HS-27A (cell line): Measurements from ENCODE around the gene ATRNL1.
"Not testable (repeated sequence)": the region's sequence is repeated elsewhere in the genome, so short reads cannot be mapped to it uniquely, and the experiment has no call there.

ENCODE experiments used
- DNase-seq: peaks from one replicate; pipeline ENCODE4 v3.0.0-alpha.2; 2012; ENCODE audit warnings: low read depth, missing footprints

Gene ATRNL1

GRCh38 chr10:115092555-115093285, 445 bp upstream of the ATRNL1 start:
- no peak for DNase-seq

DNA sequence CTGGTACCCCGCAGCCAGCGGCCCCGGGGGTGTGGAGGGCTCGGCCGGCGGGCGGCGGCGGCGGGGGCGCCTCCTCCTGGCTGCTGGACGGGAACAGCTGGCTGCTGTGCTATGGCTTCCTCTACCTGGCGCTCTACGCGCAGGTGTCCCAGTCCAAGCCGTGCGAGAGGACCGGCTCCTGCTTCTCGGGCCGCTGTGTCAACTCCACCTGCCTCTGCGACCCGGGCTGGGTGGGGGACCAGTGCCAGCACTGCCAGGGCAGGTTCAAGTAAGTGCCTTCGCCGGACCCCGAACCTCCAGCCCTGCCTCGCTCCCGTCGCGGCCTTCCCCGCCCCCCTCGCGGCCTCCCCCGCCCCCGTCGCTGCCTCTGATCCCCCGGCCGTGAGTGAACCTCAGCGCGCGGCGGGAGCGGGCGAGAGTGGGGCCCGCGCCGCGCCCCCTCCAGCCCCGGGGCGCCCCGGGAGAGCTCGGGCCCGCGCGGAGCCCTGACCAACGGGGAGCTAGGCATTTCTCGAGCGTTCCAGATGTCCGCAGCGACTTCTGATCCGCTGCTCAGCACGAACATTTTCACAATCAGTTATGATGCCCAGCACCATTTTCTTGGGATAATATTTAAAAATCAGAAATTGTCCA, 727 bp downstream of the ATRNL1 start:
- DNase-seq, result no peak

DNA sequence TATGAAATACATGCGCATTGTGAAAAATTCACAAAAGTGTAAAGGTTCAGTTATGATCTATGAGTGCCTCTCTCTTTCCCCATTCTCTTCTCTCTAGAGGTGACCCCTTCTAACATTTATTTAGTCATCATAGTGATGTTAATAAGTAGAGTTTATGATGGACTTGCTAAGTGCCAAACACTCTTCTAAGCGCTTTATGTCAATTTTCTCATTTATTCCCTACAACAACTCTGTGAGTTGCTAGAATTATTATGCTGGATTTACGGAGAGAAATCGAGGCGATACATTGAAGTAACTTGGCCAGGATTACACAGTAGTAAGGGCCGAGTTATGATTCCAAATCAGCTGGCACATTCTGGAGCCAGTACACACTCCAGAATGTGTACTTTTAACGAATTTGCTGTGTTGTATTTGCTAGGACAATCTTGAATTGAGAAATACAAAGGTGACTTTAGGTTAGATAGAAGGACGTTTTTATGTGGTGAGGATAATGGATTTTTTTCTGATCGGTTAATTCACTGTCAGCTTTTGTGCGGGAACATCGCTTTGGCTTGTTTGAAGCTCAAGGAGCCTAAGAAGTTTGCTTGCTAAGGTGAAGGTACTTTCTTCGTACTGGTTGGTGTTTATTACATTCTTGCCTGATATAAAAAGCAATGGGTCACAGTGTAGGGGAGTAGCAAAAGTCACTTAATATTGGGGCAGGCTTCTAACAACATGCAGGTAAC, 1.4 kb downstream of the ATRNL1 start:
- DNase-seq, result no peak

DNA sequence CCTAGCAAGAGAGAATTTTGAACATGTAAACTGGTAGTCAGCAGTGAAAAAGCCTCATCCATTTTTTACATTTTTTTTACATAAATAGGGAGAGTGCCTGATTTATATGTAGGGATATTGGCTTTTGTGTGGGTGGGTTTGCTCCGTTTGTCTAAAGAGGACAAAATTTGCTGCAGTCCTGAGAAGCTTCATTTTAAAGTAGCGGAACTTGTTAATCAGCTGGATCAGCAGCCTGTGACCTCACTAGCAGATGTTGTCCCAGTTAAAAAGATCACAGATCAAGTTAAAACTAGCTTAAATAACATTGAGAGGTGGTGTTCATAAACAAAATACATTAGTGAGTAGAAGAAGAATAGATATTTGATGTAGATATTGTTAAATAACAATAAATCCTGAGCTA, 2.6 kb downstream of the ATRNL1 start:
- DNase-seq, result no peak

DNA sequence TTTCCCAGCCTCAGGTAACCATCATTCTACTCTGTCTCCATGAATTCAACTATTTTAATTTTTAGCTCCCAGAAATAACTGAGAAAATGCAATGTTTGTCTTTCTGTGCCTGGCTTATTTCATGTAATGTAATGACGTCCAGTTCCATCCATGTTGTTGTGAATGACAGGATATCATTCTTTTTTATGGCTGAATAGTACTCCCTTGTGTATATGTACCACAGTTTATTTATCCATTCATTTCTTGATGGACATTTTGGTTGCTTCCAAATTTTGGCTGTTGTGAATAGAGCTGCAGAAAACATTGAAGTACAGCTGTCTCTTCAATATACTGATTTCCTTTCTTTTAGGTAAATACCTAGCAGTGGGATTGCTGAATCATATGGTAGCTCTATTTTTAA, 10.5 kb downstream of the ATRNL1 start:
- DNase-seq, result no peak

GRCh38 chr10:115105411-115105810, 12.2 kb downstream of the ATRNL1 start:
- DNase-seq, result not testable (repeated sequence)

GRCh38 chr10:115107830-115108229, 14.7 kb downstream of the ATRNL1 start:
- DNase-seq, result no peak

DNA sequence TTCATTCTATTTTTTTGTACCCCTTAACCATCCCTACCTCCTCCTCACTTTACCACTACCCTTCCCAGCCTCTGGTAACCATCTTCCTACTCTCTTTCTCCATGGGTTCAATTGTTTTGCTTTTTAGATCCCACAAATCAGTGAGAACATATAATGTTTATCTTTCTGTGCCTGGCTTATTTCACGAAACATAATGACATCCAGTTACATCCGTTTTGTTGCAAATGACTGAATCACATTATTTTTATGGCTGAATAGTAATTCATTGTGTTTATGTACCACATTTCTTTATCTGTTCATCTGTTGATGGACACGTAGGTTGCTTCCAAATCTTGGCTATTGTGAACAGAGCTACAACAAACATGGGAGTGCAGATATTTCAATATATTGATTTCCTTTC, 24.1 kb downstream of the ATRNL1 start:
- DNase-seq, result no peak

DNA sequence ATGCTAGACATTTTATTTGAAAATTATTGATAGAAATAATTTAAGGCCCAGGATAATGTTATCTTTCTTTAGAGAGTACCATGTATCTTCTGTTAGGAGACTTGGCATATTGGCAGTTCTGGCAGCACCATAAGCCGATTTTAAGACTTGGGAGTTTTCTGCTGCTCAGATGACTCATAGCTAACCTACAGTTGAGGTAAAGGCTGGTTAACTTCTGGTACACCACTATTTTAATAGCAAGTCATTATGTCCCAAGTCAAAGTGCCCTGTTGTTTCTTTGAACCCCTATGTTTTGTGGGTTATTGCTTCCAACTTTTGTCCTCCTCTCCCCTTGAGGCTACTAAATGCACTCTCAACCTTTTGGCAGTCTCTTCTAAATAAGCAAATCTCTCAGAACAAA, 25.2 kb downstream of the ATRNL1 start:
- DNase-seq, result no peak

DNA sequence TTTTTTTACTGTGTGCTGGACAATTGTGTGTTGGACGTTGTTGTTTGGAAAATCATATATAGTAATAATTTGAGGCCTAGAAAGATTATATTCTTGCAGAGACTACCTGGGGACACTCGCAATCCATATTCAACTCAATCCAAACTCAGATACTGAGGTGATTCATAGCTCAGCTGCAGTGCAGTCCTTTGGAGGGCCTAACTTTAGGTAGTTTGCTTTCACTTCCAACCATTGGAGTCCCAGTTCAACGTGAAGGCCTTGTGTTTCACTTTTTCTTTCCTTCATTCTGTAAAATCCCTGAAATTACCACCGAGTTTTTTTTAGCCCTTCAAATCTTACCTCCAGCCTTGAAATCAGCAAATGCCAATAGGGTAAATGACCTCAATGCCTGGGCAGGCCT, 32.3 kb downstream of the ATRNL1 start:
- DNase-seq, result no peak

GRCh38 chr10:115129752-115130151, 36.6 kb downstream of the ATRNL1 start:
- DNase-seq, result no peak

DNA sequence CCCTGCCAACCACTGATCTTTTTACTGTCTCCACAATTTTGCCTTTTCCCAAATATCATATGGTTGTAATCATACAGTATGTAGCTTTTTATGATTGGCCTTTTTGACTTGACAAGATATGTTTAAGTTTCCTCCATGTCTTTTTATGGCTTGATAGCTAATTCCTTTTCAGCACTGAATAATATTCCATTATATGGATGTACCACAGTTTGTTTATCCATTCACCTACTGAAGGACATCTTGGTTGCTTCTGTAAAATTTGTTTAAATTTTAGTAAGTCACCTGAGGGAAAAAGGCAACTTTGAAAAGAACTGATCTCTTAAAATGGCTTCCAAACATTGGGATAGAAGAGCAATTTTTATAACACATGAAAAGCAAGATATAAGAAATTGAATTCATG, 43.5 kb downstream of the ATRNL1 start:
- no peak for DNase-seq

- no peak for DNase-seq
Measured at GRCh38 chr10:115141254-115141653, 48.1 kb downstream of the ATRNL1 start.

GRCh38 chr10:115157357-115157756, 64.2 kb downstream of the ATRNL1 start:
- DNase-seq, result no peak

GRCh38 chr10:115163129-115163528, 70.0 kb downstream of the ATRNL1 start:
- DNase-seq, result no peak

DNA sequence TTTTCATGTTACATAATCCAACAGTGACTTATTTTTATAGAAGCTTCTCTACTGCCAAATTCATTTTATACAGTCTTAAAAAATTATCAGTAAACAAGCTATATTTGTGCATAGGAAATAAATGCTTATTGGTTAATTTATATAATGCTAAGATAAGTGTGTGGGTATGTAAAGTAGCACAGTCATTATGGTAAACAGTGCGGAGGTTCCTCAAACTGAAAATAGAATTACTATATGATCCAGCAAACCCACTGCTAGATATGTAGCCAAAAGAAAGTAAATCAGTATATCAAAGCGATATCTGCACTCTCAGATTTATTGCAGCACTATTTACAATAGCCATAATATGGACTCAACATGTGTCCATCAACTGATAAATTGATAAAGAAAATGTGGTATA, 71.1 kb downstream of the ATRNL1 start:
- no peak for DNase-seq

- no peak for DNase-seq
Measured at GRCh38 chr10:115167751-115168150, 74.6 kb downstream of the ATRNL1 start.

GRCh38 chr10:115171392-115171960, 78.3 kb downstream of the ATRNL1 start:
- DNase-seq, result no peak

- DNase-seq, result no peak
Measured at GRCh38 chr10:115173915-115174443, 80.8 kb downstream of the ATRNL1 start.

DNA sequence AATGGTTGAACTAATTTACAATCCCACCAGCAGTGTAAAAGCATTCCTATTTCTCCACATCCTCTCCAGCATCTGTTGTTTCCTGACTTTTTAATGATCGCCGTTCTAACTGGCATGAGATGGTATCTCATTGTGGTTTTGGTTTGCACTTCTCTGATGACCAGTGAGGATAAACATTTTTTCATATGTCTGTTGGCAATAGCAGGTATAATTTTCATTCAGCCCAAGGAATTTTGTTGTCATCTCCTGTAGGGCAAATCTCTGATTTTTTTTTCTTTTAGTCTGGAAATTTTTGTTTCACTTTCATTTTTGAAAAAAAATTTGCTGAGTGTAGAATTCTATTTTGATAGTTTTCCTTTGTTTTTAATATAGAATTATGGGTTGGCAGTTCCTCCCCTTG, 114.1 kb downstream of the ATRNL1 start:
- DNase-seq, result not testable (repeated sequence)

DNA sequence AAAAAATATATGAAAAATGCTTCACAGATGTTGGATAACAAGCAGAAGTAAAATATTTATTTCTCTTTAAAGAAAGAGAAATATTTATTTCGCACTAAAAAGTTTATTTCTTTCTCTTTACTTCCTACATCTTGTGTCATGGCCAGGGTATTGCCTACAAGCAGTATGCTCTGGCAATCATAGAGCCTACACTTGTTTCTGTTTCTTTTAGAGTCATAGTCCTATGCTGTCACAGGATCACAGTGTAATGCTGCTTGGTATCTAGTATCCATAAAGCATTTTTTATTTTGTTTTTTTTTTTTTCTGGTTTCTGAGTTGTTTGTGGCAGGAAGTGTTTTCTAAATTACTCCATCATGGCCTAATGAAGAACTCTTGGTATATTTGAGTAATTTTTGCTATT, 116.0 kb downstream of the ATRNL1 start:
- DNase-seq, result no peak

DNA sequence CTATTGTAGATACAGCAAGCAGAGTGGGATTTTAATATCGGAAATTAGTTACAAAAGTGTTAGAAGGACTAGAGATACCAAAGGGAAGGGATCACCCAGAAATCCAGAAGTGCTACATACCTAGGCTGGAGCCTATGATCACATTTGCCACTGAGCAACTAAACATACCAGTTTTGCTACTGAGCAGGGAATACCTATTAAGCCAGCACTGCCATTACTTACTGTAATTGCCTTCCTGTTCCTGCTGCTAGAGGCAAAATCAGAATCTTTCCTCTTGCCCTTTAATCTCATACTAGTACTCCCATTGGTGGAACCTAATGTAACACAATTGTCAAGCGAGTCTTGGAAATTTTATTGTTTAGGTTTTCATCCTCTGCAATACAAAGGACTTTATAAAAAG, 121.7 kb downstream of the ATRNL1 start:
- DNase-seq, result no peak

DNA sequence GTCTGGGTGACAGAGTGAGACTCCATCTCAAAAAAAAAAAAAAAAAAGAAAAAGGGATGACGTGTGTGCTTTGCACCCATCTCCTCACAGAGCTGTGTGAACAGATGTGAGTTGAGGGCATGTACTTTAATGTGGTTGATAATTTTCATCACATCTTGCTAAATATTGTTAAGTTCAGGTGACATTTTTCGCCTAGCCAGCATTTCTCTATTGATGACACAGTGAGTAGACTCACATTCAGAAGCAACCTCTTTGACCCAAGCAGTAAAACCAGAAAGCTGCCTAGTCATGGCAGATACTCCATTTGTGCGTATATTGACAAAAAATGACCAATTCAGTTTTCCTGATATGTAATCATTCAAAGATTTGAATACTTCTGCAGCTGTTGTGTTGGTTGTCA, 126.0 kb downstream of the ATRNL1 start:
- DNase-seq, result no peak
